H7 (cell line): Measurements from ENCODE around the gene PRDM15. TPM values are rescaled to one million over a fixed set of nuclear protein-coding genes. Genes with fewer than 3 reads are reported as not detected.
"Not testable (repeated sequence)": the region's sequence is repeated elsewhere in the genome, so short reads cannot be mapped to it uniquely, and the experiment has no call there.

Source experiments
- DNase-seq: peaks from one replicate; pipeline ENCODE4 v3.0.0; 2012
- H3K27me3 ChIP-seq: 2 replicates; pipeline ENCODE4 v1.6.0; 2011; ENCODE audit warnings: mild to moderate bottlenecking, low read length; ENCODE audit not compliant: control insufficient read depth, insufficient read depth
- H3K36me3 ChIP-seq: replicated peaks from 2 replicates; pipeline ENCODE4 v1.5.1; 2011; ENCODE audit warnings: low read length; ENCODE audit not compliant: control insufficient read depth, insufficient read depth
- H3K4me3 ChIP-seq: 2 replicates; pipeline ENCODE4 v1.5.1; 2011; ENCODE audit warnings: low read depth, mild to moderate bottlenecking, control low read depth, low read length, moderate library complexity; ENCODE audit not compliant: insufficient read depth
- total RNA-seq: library from RNA; depleted of rRNA; stranded (reverse); fragments of >200 nt; shearing (Covaris generic); gene quantifications from 2 replicates; pipeline ENCODE4 v1.2.3, GENCODE V29; 2014

Gene PRDM15
- total RNA-seq, 1 experiment from 2014 or later: 6.7 TPM

- Histone ChIP-seq H3K27me3 (no peaks in the 10 kb centered on the region), H3K36me3 (peaks cover 1% of the 10 kb centered on the region), H3K4me3 (no peak overlapping the region)
- DNase-seq: no peak
Observed at GRCh38 chr21:41802684-41803083, 76.5 kb downstream of the PRDM15 start.

- DNase-seq: no peak
- no peak overlapping the region for H3K4me3 ChIP-seq
- H3K27me3 ChIP-seq: no peaks in the 10 kb centered on the region
- peaks cover 1% of the 10 kb centered on the region for H3K36me3 ChIP-seq
Observed at GRCh38 chr21:41802198-41802584, 77.0 kb downstream of the PRDM15 start.

- Histone ChIP-seq H3K4me3 (no peak overlapping the region), H3K36me3 (peaks cover 1% of the 10 kb centered on the region)
- DNase-seq: no peak
Observed at GRCh38 chr21:41801321-41802197, 77.6 kb downstream of the PRDM15 start.

GRCh38 chr21:41800425-41801320 lies 78.5 kb downstream of the PRDM15 start:
- H3K27me3 ChIP-seq: no peaks in the 10 kb centered on the region
- H3K4me3 ChIP-seq: no peak overlapping the region
- peaks cover 1% of the 10 kb centered on the region for H3K36me3 ChIP-seq
- no peak for DNase-seq

More at GRCh38 chr21:41801321-41802197, 77.6 kb downstream of the PRDM15 start:
- no peaks in the 10 kb centered on the region for H3K27me3 ChIP-seq

- Histone ChIP-seq H3K4me3 (no peak overlapping the region), H3K27me3 (no peaks in the 10 kb centered on the region), H3K36me3 (peaks cover 1% of the 10 kb centered on the region)
- DNase-seq: no peak
Observed at GRCh38 chr21:41799763-41800162, 79.4 kb downstream of the PRDM15 start.

- no peaks in the 10 kb centered on the region for H3K27me3 ChIP-seq
- H3K36me3 ChIP-seq: peaks cover 1% of the 10 kb centered on the region
- no peak for DNase-seq
- no peak overlapping the region for H3K4me3 ChIP-seq
Observed at GRCh38 chr21:41798326-41798725, 80.8 kb downstream of the PRDM15 start.

GRCh38 chr21:41796476-41797080 lies 82.6 kb downstream of the PRDM15 start:
- peaks cover 1% of the 10 kb centered on the region for H3K36me3 ChIP-seq
- no peaks in the 10 kb centered on the region for H3K27me3 ChIP-seq
- no peak for DNase-seq
- no peak overlapping the region for H3K4me3 ChIP-seq

- Histone ChIP-seq H3K27me3 (no peaks in the 10 kb centered on the region), H3K36me3 (peaks cover 1% of the 10 kb centered on the region), H3K4me3 (no peak overlapping the region)
- DNase-seq: no peak
Observed at GRCh38 chr21:41795726-41796125, 83.4 kb downstream of the PRDM15 start.

- H3K27me3 ChIP-seq: no peaks in the 10 kb centered on the region
- no peak overlapping the region for H3K4me3 ChIP-seq
- no peak for DNase-seq
- H3K36me3 ChIP-seq: no peaks in the 10 kb centered on the region; the same call in 1 of the 2 replicates
Observed at GRCh38 chr21:41794600-41794999, 84.5 kb downstream of the PRDM15 start.

GRCh38 chr21:41792711-41793110 lies 86.4 kb downstream of the PRDM15 start:
- DNase-seq: no peak
- Histone ChIP-seq H3K4me3 (no peak overlapping the region), H3K27me3 (no peaks in the 10 kb centered on the region), H3K36me3 (no peaks in the 10 kb centered on the region)

- H3K27me3 ChIP-seq: no peaks in the 10 kb centered on the region
- no peak for DNase-seq
- no peaks in the 10 kb centered on the region for H3K36me3 ChIP-seq
- no peak overlapping the region for H3K4me3 ChIP-seq
Observed at GRCh38 chr21:41786509-41786987, 92.6 kb downstream of the PRDM15 start.

GRCh38 chr21:41785262-41785661 lies 93.9 kb downstream of the PRDM15 start:
- H3K4me3 ChIP-seq, H3K36me3 ChIP-seq, H3K27me3 ChIP-seq, DNase-seq: not testable (repeated sequence)

- Histone ChIP-seq H3K4me3 (no peak overlapping the region), H3K36me3 (no peaks in the 10 kb centered on the region), H3K27me3 (no peaks in the 10 kb centered on the region)
- DNase-seq: no peak
Observed at GRCh38 chr21:41784456-41785102, 94.6 kb downstream of the PRDM15 start.
